Occipital lobe (tissue), 2 donors: ENCODE data around the gene SERPINB2. TPM values are rescaled to one million over a fixed set of nuclear protein-coding genes. Genes with fewer than 3 reads are reported as not detected.
"Not testable (repeated sequence)": the region's sequence is repeated elsewhere in the genome, so short reads cannot be mapped to it uniquely, and the experiment has no call there.

Source experiments
- DNase-seq: peaks from one replicate; lab custom pipeline; 2025; lab: John Stamatoyannopoulos, UW
- total RNA-seq: library from RNA; depleted of rRNA; stranded (reverse); fragments of >200 nt; gene quantifications from one replicate; pipeline ENCODE4 v1.2.3, GENCODE V29; 2014

Gene SERPINB2
- total RNA-seq, 1 donor from 2014 or later, result 0.62 TPM

- DNase-seq, result no peak
Measured at GRCh38 chr18:63888470-63889190, 1.1 kb downstream of the SERPINB2 start.

GRCh38 chr18:63889626-63890025 lies 2.1 kb downstream of the SERPINB2 start:
- no peak for DNase-seq

- DNase-seq, result no peak
Measured at GRCh38 chr18:63890237-63890949, 2.9 kb downstream of the SERPINB2 start.

- no peak for DNase-seq
Measured at GRCh38 chr18:63890950-63891304, 3.4 kb downstream of the SERPINB2 start.

GRCh38 chr18:63892566-63892965 lies 5.1 kb downstream of the SERPINB2 start:
- DNase-seq, result no peak

- DNase-seq, result no peak
Measured at GRCh38 chr18:63894106-63894772, 6.7 kb downstream of the SERPINB2 start.

- no peak for DNase-seq
Measured at GRCh38 chr18:63895190-63895589, 7.7 kb downstream of the SERPINB2 start.

GRCh38 chr18:63897072-63897471 lies 9.6 kb downstream of the SERPINB2 start:
- no peak for DNase-seq

GRCh38 chr18:63899206-63899605 lies 11.7 kb downstream of the SERPINB2 start:
- no peak for DNase-seq

- no peak for DNase-seq
Measured at GRCh38 chr18:63903851-63904570, 16.5 kb downstream of the SERPINB2 start.

- no peak for DNase-seq
Measured at GRCh38 chr18:63904694-63905093, 17.2 kb downstream of the SERPINB2 start.

- DNase-seq, result no peak
Measured at GRCh38 chr18:63905361-63905760, 17.9 kb downstream of the SERPINB2 start.

- no peak for DNase-seq
Measured at GRCh38 chr18:63906056-63906455, 18.6 kb downstream of the SERPINB2 start.

- no peak for DNase-seq
Measured at GRCh38 chr18:63907664-63908063, 20.2 kb downstream of the SERPINB2 start, which contains the start of gene SERPINB10. SERPINB10 (plus strand) TSS chr18:63907958; CDS start chr18:63915511, 7,553 bp downstream.

- DNase-seq, result no peak
Measured at GRCh38 chr18:63908858-63909257, 21.4 kb downstream of the SERPINB2 start.

GRCh38 chr18:63909870-63910269 lies 22.4 kb downstream of the SERPINB2 start:
- DNase-seq, result no peak

- DNase-seq, result no peak
Measured at GRCh38 chr18:63917817-63918216, 30.3 kb downstream of the SERPINB2 start.

GRCh38 chr18:63922049-63922448 lies 34.5 kb downstream of the SERPINB2 start:
- no peak for DNase-seq

- DNase-seq, result no peak
Measured at GRCh38 chr18:63924551-63924950, 37.0 kb downstream of the SERPINB2 start.

GRCh38 chr18:63928331-63928730 lies 40.8 kb downstream of the SERPINB2 start:
- no peak for DNase-seq

- DNase-seq, result not testable (repeated sequence)
Measured at GRCh38 chr18:63929369-63929768, 41.9 kb downstream of the SERPINB2 start.
